Mammary microvascular endothelial cell (primary cell): ENCODE data around the gene PMIS2. TPM values are rescaled to one million over a fixed set of nuclear protein-coding genes. Genes with fewer than 3 reads are reported as not detected.

ENCODE experiments used
- total RNA-seq: library from RNA; depleted of rRNA; stranded (reverse); fragments of >200 nt; gene quantifications from 2 replicates; pipeline ENCODE4 v1.2.3, GENCODE V29; 2015

Gene PMIS2
- total RNA-seq = not detected in 2 replicates

DNA sequence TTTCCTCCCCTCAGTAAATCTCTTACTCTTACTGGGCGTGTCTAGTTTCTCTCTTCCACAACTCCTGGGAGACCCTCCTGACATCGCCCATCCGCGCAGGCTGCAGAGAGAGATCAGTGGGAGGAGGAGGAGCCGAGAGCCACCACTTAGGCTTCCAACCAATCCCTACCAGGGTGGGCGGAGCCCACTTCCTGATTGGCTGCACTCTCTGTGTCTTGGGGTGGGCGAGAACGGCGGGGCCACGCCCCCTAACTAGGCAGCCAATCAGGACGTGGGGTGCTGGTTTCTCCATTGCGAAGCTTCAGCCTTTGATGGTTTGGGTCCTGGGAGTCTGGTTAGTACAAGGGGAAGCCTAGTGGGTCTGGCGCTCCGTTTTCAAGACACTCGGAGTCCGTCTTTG lies at the start of gene PMIS2:
TSS of gene PMIS2 (plus strand) at position 326 of the 400 bp plus-strand sequence. CDS start 87 bp downstream, outside the sequence.

GRCh38 chr19:35545001-35545854 lies 40.7 kb upstream of the PMIS2 start, which contains the start of gene TMEM147:
Gene TMEM147 (plus strand): TSS chr19:35545626. CDS start chr19:35545740, 114 bp downstream.

DNA sequence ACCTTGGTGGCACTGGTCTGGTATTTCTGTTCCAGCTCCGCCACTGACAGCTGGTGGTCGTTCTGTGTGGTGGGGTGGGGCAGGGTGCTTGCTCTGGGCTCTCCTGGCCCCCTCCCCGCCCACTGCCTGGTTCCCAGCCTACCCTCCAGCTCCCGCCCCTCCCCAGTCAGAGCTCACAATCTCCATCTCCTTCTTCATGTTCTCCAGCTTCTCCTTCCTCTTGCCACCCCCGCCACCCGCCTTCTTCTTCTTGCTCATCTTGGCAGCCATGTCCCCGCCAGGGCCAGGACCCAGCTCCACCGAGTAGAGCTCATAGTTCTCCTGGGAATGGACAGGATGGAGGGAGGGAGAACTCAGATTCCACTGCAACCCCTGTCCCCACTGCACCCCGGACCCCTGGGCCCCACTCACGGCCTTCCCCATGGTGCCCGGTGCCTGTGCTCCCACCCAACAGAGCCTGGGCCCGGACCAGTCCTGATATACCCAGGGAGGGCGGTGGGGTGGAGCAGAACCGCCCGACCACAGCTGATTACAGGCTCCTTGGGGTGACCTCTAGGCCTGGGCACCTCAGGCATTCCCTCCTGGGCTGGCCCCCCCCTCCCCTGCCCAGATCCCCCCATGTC lies 22.7 kb upstream of the PMIS2 start, which contains the start of gene ATP4A:
TSS of gene ATP4A (minus strand) at position 452 of the 623 bp plus-strand sequence. CDS start at position 423, 29 bp downstream.

GRCh38 chr19:35612559-35613321 lies 26.8 kb downstream of the PMIS2 start, which contains the start of gene HAUS5:
Gene HAUS5 (plus strand): TSS chr19:35612735. CDS start chr19:35612795, 60 bp downstream.

GRCh38 chr19:35628565-35629331 lies 42.8 kb downstream of the PMIS2 start, which contains the start of gene RBM42:
Gene RBM42 (plus strand): TSS chr19:35629036. CDS start chr19:35629154, 118 bp downstream.

Other genes with a start within 250 kb of the PMIS2 start
- not detected in 2 replicates for gene FFAR1, start 238.3 kb upstream of the PMIS2 start, total RNA-seq
- not detected in 2 replicates for gene FFAR3, start 227.7 kb upstream of the PMIS2 start, total RNA-seq
- not detected in 2 replicates for gene GPR42, start 215.1 kb upstream of the PMIS2 start, total RNA-seq
- gene FFAR2, start 137.9 kb upstream of the PMIS2 start, total RNA-seq = not detected in 2 replicates
- not detected in 2 replicates for gene KRTDAP, start 95.7 kb upstream of the PMIS2 start, total RNA-seq
- gene DMKN, start 72.5 kb upstream of the PMIS2 start, total RNA-seq = not detected in 2 replicates
- not detected in 2 replicates for gene SBSN, start 57.9 kb upstream of the PMIS2 start, total RNA-seq
- not detected in 2 replicates for gene GAPDHS, start 52.7 kb upstream of the PMIS2 start, total RNA-seq
- 97.0 and 97.3 TPM in 2 replicates for gene TMEM147, start 40.5 kb upstream of the PMIS2 start, total RNA-seq
- gene ATP4A, start 22.5 kb upstream of the PMIS2 start, total RNA-seq = not detected in 2 replicates
- gene HAUS5, start 26.6 kb downstream of the PMIS2 start, total RNA-seq = 13.0 and 13.1 TPM in 2 replicates
- 93.7 and 102 TPM in 2 replicates for gene RBM42, start 42.9 kb downstream of the PMIS2 start, total RNA-seq
- 0.30 and 0.87 TPM in 2 replicates for gene ETV2, start 55.6 kb downstream of the PMIS2 start, total RNA-seq
- 571 and 586 TPM in 2 replicates for gene COX6B1, start 62.1 kb downstream of the PMIS2 start, total RNA-seq
- not detected in 2 replicates for gene UPK1A, start 80.3 kb downstream of the PMIS2 start, total RNA-seq
- gene ZBTB32, start 118.4 kb downstream of the PMIS2 start, total RNA-seq = not detected in 2 replicates
- 8.9 and 10.5 TPM in 2 replicates for gene KMT2B, start 131.8 kb downstream of the PMIS2 start, total RNA-seq
- gene IGFLR1, start 156.3 kb downstream of the PMIS2 start, total RNA-seq = 14.1 and 16.2 TPM in 2 replicates
- 2.1 and 2.7 TPM in 2 replicates for gene U2AF1L4, start 159.2 kb downstream of the PMIS2 start, total RNA-seq
- gene PSENEN, start 159.5 kb downstream of the PMIS2 start, total RNA-seq = 17.9 and 32.1 TPM in 2 replicates
- gene LIN37, start 162.4 kb downstream of the PMIS2 start, total RNA-seq = 8.8 and 12.2 TPM in 2 replicates
- 0.25 TPM in 1 of 2 replicates, not detected in the other for gene HSPB6, start 170.9 kb downstream of the PMIS2 start, total RNA-seq
- gene PROSER3, start 172.0 kb downstream of the PMIS2 start, total RNA-seq = 9.4 and 13.3 TPM in 2 replicates
- gene ARHGAP33, start 189.4 kb downstream of the PMIS2 start, total RNA-seq = 2.1 and 2.6 TPM in 2 replicates
- not detected in 2 replicates for gene PRODH2, start 226.7 kb downstream of the PMIS2 start, total RNA-seq